LNCAP (cell line): ENCODE measurements around the gene REM2.

ENCODE experiments used
- TF ChIP-seq, protein P1 (sequence below): fragments of 450-650 bp; IDR thresholded peaks from 2 replicates; pipeline ENCODE4 v1.5.1; 2017; ENCODE audit warnings: mild to moderate bottlenecking

The REM2 gene

DNA sequence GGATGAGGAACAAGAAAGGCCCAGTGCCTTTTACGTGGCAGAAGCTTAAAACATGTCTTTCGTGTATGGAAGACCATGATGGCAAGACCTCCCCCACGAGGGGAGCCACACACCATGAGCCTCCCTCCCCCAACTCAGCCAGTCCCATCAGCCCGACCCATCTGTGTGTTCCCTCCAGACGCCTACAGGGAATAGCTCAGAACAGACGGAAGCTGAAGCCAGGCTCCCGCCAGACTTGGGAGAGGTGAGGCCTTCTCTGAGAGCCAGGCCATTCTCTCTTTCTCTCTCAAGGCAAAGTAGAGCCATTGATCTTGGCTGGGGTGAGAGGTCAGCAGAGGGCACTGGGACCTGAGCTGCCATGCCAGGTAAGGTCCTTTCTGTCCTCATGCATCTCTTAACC lies 9.5 kb downstream of the REM2 start:
- TF ChIP-seq, protein P1, sequence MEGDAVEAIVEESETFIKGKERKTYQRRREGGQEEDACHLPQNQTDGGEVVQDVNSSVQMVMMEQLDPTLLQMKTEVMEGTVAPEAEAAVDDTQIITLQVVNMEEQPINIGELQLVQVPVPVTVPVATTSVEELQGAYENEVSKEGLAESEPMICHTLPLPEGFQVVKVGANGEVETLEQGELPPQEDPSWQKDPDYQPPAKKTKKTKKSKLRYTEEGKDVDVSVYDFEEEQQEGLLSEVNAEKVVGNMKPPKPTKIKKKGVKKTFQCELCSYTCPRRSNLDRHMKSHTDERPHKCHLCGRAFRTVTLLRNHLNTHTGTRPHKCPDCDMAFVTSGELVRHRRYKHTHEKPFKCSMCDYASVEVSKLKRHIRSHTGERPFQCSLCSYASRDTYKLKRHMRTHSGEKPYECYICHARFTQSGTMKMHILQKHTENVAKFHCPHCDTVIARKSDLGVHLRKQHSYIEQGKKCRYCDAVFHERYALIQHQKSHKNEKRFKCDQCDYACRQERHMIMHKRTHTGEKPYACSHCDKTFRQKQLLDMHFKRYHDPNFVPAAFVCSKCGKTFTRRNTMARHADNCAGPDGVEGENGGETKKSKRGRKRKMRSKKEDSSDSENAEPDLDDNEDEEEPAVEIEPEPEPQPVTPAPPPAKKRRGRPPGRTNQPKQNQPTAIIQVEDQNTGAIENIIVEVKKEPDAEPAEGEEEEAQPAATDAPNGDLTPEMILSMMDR = no peak

- TF ChIP-seq, protein P1 = no peak
These were observed 10.7 kb downstream of the REM2 start for GRCh38 chr14:22893706-22894105.

- TF ChIP-seq, protein P1 = no peak
These were observed 12.4 kb downstream of the REM2 start for GRCh38 chr14:22895402-22895801.

- TF ChIP-seq, protein P1 = no peak
These were observed 13.3 kb downstream of the REM2 start for GRCh38 chr14:22896356-22896755.

DNA sequence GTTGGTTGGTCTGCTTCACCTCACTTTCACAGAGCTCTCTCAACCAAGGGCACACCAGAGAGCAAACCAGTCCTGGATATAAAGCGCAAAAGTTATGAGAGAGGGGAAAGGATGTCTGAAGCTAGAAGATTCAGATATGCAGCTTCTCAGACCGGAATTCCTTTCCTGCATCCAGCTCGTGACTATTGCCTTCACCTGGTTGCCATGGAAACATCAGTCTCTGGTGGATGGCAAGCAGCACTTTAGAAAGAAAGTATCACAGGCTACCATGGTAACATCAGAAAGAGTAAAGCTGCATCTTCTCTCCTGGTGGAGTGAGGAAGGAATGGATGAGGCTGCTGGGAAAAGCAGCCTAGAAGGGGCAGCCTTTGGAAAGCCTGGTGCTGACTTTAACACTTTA lies 13.7 kb downstream of the REM2 start:
- TF ChIP-seq, protein P1 = no peak

GRCh38 chr14:22897357-22897756 lies 14.3 kb downstream of the REM2 start:
- TF ChIP-seq, protein P1 = no peak

DNA sequence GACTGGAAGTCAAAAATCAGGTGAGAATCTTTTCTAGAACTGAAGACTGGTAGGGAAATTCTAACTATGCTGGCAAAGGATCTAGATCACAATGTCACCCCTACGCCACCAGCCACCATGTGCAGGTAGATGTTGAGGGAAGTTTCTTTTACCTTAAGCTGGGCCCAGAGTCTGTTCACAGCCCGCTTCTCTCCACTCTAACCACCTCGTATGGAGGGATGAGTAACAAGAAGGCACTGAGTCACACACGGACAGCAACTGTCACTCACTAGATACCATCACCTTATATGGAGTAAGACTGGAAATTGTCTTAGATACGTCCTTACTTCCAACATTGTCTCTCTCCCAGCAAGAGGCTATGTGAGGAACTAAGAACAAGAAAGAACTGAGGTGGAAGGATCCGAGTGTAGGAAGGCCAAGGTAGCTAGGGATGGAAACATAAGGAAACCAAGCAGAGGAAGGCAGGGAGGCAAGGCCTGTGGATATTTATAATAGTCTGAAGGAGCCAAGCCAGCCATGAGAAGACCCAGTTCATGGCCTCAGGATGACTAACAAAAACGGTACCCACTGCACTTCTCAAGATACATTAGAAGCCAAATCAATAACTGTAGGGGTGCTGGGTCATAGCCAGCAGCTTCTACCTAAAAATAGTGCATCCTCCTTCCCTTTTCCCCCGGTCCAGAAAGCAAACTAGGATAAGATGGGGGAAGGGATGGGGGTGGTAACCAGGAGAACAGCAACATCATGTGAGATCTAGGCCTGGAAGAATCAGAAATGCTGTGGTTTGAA lies 15.5 kb downstream of the REM2 start:
- TF ChIP-seq, protein P1 = no peak
